Peyer's patch (tissue), 4 donors: ENCODE data around the gene HMG20B. TPM values are rescaled to one million over a fixed set of nuclear protein-coding genes. Genes with fewer than 3 reads are reported as not detected.

Experiments
- DNase-seq, 3 donors: peaks; one replicate each; pipeline ENCODE4 v3.0.0-alpha.2; 2017 to 2019
- H3K27ac ChIP-seq, 4 donors: fragments of 200-600 bp; sonication (generic); one replicate each; pipeline ENCODE4 v1.5.1; 2016 to 2019
- H3K27me3 ChIP-seq, 2 donors: fragments of 200-600 bp; sonication (generic); one replicate each; pipeline ENCODE4 v1.5.1; 2019
- H3K36me3 ChIP-seq, 3 donors: fragments of 200-600 bp; sonication (generic); one replicate each; pipeline ENCODE4 v1.5.1; 2016 to 2019
- H3K4me1 ChIP-seq, 4 donors: fragments of 200-600 bp; sonication (generic); one replicate each; pipeline ENCODE4 v1.5.1; 2016 to 2019
- H3K4me3 ChIP-seq, 4 donors: fragments of 200-600 bp; sonication (generic); 1 replicate in 3 of 4; 2 replicates in 1 of 4; pipeline ENCODE4 v1.5.1; 2016 to 2019; ENCODE audit warnings: mild to moderate bottlenecking in 1 of 4
- H3K9me3 ChIP-seq, 4 donors: fragments of 200-600 bp; sonication (generic); one replicate each; pipeline ENCODE4 v1.5.1; 2016 to 2019; ENCODE audit warnings: mild to moderate bottlenecking in 1 of 4
- CTCF ChIP-seq, 6 experiments: fragments of 450-650 bp in 4 of 6; fragments of 200-600 bp in 2 of 6; sonication (generic) in 1 of 6; IDR thresholded peaks; one replicate each; pipeline ENCODE4 v1.5.1; 2017 to 2019; ENCODE audit warnings: antibody characterized with exemption in 6 of 6, mild to moderate bottlenecking in 3 of 6, moderate library complexity in 1 of 6
- POLR2A ChIP-seq, 2 donors: fragments of 450-650 bp; IDR thresholded peaks; one replicate each; pipeline ENCODE4 v1.5.1; 2017; ENCODE audit warnings: antibody characterized with exemption in 2 of 2, mild to moderate bottlenecking in 2 of 2, moderate library complexity in 2 of 2
- total RNA-seq, 4 donors: library from RNA; depleted of rRNA; stranded (reverse); fragments of >200 nt; gene quantifications; one replicate each; pipeline ENCODE4 v1.1.0, GENCODE V29; 2016

HMG20B gene
- total RNA-seq, 4 donors from 2014 or later, result 70.4 to 236 (median 117) TPM

- no peak for DNase-seq
- H3K4me3 ChIP-seq, result no peak overlapping the region
- H3K27me3 ChIP-seq, result no peaks in the 10 kb centered on the region
- H3K9me3 ChIP-seq, result no peaks in the 10 kb centered on the region
- no peaks in the 10 kb centered on the region for H3K36me3 ChIP-seq
- no peak overlapping the region for H3K27ac ChIP-seq
- H3K4me1 ChIP-seq, result peaks cover 0 to under 1% (median 0%) of the 10 kb centered on the region in 4 donors
- TF ChIP-seq POLR2A (IDR thresholded peaks at IDR 0.05), result no peak
- TF ChIP-seq CTCF (IDR thresholded peaks at IDR 0.05), result no peak
Observed at GRCh38 chr19:3590991-3591659, 18.4 kb downstream of the HMG20B start.

DNA sequence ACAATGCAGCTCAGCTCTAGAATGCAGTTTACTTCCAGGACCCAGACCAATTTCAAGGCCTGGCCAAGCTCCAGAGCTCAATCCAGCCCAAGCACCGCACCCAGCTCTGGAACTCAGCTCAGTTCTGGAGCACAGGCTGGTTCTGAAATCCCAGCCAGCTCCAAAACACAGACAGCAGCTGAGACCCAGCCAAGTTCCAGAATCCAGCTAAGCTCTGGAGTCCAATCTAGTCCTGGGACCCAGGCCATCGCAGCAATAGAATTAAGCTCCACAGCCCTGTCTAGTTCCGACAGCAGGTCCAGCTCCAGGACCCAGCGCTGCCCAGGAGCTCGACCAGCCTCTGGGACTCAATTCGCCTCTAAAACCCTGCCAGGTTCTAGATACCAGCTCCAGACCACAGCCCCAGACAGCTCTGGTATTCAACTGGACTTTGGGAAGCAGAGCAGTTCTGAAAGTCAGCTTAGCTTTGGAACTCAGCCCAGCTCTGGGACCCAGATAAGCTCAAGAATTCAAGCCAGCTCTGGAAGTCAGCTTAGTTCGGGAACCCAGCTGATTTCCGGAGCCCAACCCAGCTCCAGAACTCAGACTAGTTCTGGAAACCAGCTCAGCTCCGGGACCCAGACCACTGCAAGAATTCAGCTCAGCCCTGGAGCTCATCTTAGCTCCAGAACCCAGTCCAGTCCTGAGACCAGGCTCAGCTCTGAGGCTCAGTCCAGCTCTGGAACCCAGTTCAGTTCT lies 19.3 kb downstream of the HMG20B start:
- Histone ChIP-seq H3K4me1 (no peaks in the 10 kb centered on the region), H3K36me3 (no peaks in the 10 kb centered on the region), H3K27me3 (no peaks in the 10 kb centered on the region), H3K9me3 (no peaks in the 10 kb centered on the region), H3K4me3 (no peak overlapping the region), H3K27ac (no peak overlapping the region)
- TF ChIP-seq CTCF (IDR thresholded peaks at IDR 0.05) (no peak), POLR2A (IDR thresholded peaks at IDR 0.05) (no peak)
- DNase-seq, result no peak

DNA sequence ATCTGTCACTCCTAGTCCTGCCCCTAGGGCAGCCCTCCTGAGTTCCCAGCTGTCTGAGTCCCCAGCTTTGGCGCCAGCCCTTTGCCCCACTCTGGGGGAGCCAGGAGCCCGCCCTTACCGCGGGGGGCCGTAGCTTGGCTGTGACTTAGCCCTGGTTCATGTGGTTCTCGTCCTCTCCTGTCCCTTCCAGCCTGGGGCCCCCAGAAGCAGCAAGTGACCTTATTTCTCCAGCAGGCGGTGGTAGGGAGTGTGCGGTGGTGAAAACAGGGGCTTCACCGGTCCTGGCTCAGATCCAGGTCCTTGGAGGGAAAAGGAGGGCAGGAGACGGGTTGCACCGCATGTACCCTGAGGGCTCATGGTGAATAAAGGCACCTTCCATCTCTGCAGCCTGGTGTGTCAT lies 20.4 kb downstream of the HMG20B start:
- TF ChIP-seq CTCF (IDR thresholded peaks at IDR 0.05) (no peak), POLR2A (IDR thresholded peaks at IDR 0.05) (no peak)
- no peaks in the 10 kb centered on the region for H3K36me3 ChIP-seq
- DNase-seq, result no peak
- no peak overlapping the region for H3K4me3 ChIP-seq
- H3K4me1 ChIP-seq, result no peaks in the 10 kb centered on the region
- no peaks in the 10 kb centered on the region for H3K27me3 ChIP-seq
- no peak overlapping the region for H3K27ac ChIP-seq
- no peaks in the 10 kb centered on the region for H3K9me3 ChIP-seq

GRCh38 chr19:3595521-3596061 lies 22.8 kb downstream of the HMG20B start:
- no peak for TF ChIP-seq CTCF (IDR thresholded peaks at IDR 0.05)
- TF ChIP-seq POLR2A (IDR thresholded peaks at IDR 0.05), result no peak

GRCh38 chr19:3599776-3600187 lies 27.0 kb downstream of the HMG20B start:
- H3K36me3 ChIP-seq, result no peaks in the 10 kb centered on the region
- no peak overlapping the region for H3K27ac ChIP-seq
- H3K4me1 ChIP-seq, result peaks cover 0 to 5% (median 2%) of the 10 kb centered on the region in 4 donors
- no peaks in the 10 kb centered on the region for H3K9me3 ChIP-seq
- no peak overlapping the region for H3K4me3 ChIP-seq
- DNase-seq, result no peak
- TF ChIP-seq CTCF (IDR thresholded peaks at IDR 0.05), result no peak
- TF ChIP-seq POLR2A (IDR thresholded peaks at IDR 0.05), result no peak
- no peaks in the 10 kb centered on the region for H3K27me3 ChIP-seq

More at GRCh38 chr19:3595521-3596061, 22.8 kb downstream of the HMG20B start:
- Histone ChIP-seq H3K4me3 (no peak overlapping the region), H3K9me3 (no peaks in the 10 kb centered on the region), H3K36me3 (no peaks in the 10 kb centered on the region), H3K27ac (no peak overlapping the region), H3K27me3 (no peaks in the 10 kb centered on the region), H3K4me1 (no peaks in the 10 kb centered on the region)
- DNase-seq, result no peak
